Neural progenitor cell (in vitro differentiated cells): Measurements from ENCODE around the gene DNAJC15.

Source experiments
- CTCF ChIP-seq: fragments of 200-600 bp; sonication (generic); IDR thresholded peaks from 2 replicates; pipeline ENCODE4 v1.5.1; 2017; ENCODE audit warnings: antibody characterized with exemption, mild to moderate bottlenecking
- EZH2 ChIP-seq: fragments of 200-600 bp; sonication (generic); IDR thresholded peaks from 2 replicates; pipeline ENCODE4 v1.6.1; 2017; ENCODE audit warnings: antibody characterized with exemption, mild to moderate bottlenecking, moderate library complexity

- TF ChIP-seq CTCF (no peak), EZH2 (no peak)
Observed at GRCh38 chr13:43083750-43084149, 60.4 kb downstream of the DNAJC15 start.
